ENCODE data around the gene VSTM1.

Gene VSTM1

DNA sequence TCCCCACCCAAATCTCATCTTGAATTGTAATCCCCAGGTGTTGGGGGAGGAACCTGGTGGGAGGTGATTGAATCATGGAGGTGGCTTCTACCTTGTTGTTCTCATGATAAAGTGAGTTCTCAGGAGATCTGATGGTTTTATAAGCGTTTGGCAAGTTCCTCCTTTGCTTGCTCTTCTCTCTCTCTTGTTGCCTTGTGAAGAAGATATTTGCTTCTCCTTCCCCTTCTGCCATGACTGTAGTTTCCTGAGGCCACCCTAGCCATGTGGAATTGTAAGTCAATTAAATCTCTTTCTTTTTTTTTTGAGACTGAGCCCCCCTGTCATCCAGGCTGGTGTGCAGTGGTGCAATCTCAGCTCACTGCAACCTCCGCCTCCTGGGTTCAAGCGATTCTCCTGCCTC lies 34.4 kb downstream of the VSTM1 start:
- no peak for DNase-seq (ENCODE audit: low spot score)
- in situ Hi-C loops (cut with MboI; ENCODE audit: low pct_unique_long_range_greater_than_20kb, low sequenced_read_pairs, unreplicated experiment) = no loop called here
- TF ChIP-seq, protein P1, sequence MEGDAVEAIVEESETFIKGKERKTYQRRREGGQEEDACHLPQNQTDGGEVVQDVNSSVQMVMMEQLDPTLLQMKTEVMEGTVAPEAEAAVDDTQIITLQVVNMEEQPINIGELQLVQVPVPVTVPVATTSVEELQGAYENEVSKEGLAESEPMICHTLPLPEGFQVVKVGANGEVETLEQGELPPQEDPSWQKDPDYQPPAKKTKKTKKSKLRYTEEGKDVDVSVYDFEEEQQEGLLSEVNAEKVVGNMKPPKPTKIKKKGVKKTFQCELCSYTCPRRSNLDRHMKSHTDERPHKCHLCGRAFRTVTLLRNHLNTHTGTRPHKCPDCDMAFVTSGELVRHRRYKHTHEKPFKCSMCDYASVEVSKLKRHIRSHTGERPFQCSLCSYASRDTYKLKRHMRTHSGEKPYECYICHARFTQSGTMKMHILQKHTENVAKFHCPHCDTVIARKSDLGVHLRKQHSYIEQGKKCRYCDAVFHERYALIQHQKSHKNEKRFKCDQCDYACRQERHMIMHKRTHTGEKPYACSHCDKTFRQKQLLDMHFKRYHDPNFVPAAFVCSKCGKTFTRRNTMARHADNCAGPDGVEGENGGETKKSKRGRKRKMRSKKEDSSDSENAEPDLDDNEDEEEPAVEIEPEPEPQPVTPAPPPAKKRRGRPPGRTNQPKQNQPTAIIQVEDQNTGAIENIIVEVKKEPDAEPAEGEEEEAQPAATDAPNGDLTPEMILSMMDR (IDR thresholded peaks at IDR 0.05; ENCODE audit: extremely low read depth, insufficient read depth, missing control alignments) = no peak

DNA sequence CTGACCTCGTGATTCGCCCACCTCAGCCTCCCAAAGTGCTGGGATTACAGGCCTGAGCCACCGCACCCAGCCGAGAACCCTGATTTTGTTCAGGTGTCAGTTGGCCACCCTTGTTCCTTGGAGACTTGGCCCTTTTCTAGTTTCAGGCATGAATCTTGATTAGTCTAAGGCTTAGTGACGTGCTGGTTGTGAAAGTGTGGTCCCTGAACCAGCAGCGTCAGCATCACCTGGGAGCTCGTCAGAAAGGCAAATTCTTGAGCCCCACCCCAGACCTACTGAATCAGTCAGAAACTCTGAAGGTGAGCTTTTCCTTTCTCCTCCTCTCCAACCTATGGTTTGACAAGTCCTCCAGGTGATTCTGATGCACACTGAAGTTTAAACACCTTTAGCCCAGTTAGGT lies 37.0 kb downstream of the VSTM1 start:
- TF ChIP-seq, protein P1 (IDR thresholded peaks at IDR 0.05; ENCODE audit: extremely low read depth, insufficient read depth, missing control alignments) = no peak
- in situ Hi-C loops (cut with MboI; ENCODE audit: low pct_unique_long_range_greater_than_20kb, low sequenced_read_pairs, unreplicated experiment) = no loop called here
- DNase-seq (ENCODE audit: low spot score) = no peak

DNA sequence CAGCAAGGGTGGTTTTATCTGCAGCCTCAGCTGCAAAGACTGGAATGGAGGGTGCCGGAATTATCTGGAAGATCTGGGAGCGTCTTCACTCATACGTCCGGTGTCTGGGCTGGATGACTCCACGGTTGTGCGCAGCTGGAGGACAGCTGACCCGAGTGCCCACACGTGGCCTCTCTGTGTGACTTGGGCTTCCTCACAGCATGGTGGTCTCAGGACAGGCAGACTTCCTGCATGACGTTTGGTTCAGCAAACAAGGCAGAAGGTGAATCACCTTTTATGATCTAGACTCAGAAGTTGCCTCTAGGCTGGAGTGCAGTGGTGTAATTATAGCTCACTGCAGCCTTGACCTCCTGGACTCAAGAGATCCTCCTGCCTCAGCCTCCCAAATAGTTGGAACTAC lies 39.0 kb downstream of the VSTM1 start:
- TF ChIP-seq, protein P1 (IDR thresholded peaks at IDR 0.05; ENCODE audit: extremely low read depth, insufficient read depth, missing control alignments) = no peak
- in situ Hi-C loops (cut with MboI; ENCODE audit: low pct_unique_long_range_greater_than_20kb, low sequenced_read_pairs, unreplicated experiment) = loop anchor here (5.0 kb wide), 1 partner anchor 182 kb away; no protein-coding TSS in a partner anchor
- DNase-seq (ENCODE audit: low spot score) = no peak

DNA sequence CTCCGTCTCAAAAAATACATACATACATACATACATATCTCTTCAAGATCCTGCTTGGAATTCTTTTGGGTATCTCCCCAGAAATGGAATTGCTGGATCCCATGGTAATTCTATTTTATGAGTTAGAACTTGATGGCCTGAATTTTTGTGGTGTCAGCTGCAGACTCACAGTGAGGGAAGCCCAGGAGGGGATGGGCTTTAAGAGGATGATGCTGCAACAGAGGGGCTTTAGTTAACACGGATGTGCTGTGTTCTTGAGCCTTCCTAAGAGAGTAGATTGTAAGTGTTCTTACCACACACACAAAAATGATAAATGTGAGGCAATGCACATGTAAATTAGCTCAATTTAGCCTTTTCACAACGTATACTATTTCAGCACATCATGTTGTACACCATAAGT lies 40.5 kb downstream of the VSTM1 start:
- DNase-seq (ENCODE audit: low spot score) = no peak
- in situ Hi-C loops (cut with MboI; ENCODE audit: low pct_unique_long_range_greater_than_20kb, low sequenced_read_pairs, unreplicated experiment) = loop anchor here (5.0 kb wide), 1 partner anchor 181 kb away; no protein-coding TSS in a partner anchor
- TF ChIP-seq, protein P1 (IDR thresholded peaks at IDR 0.05; ENCODE audit: extremely low read depth, insufficient read depth, missing control alignments) = no peak

DNA sequence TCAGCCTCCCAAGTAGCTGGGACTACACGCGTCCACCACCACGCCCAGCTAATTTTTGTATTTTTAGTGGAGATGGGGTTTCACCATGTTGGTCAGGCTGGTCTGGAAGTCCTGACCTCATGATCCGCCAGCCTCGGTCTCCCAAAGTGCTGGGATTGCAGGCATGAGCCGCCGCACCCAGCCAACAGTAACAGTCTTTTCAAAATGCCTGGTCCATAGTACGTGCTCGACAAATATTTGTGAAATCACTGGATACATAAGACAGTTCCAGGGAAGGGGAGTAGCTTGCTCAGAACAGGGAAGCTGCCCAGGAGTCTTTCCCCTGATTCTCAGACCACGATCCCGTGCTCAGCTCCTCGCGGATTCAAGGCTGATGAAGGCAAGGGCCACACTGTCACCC lies 41.8 kb downstream of the VSTM1 start:
- no peak for DNase-seq (ENCODE audit: low spot score)
- TF ChIP-seq, protein P1 (IDR thresholded peaks at IDR 0.05; ENCODE audit: extremely low read depth, insufficient read depth, missing control alignments) = no peak

DNA sequence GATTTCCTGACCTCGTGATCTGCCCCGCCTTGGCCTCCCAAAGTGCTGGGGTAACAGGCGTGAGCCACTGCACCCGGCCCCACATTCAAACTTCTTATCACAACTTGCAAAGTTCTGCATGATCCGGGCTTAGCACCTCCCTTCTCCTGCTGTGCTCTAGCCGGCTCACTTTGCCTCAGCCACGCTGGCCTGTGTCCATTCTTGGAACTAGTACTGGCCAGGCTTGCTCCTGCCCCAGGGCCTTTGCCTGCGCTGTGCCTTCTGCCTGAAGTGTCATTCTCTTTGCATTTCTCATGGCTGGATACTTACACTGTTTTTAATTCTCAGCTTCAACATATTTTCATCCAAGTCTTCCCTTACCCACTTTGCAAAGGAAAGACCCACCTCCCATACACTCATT lies 42.3 kb downstream of the VSTM1 start:
- TF ChIP-seq, protein P1 (IDR thresholded peaks at IDR 0.05; ENCODE audit: extremely low read depth, insufficient read depth, missing control alignments) = no peak
- no peak for DNase-seq (ENCODE audit: low spot score)
- in situ Hi-C loops (cut with MboI; ENCODE audit: low pct_unique_long_range_greater_than_20kb, low sequenced_read_pairs, unreplicated experiment) = loop anchor here (5.0 kb wide), 1 partner anchor 179 kb away; no protein-coding TSS in a partner anchor

More for the DNA sequence above, 41.8 kb downstream of the VSTM1 start:
- in situ Hi-C loops (cut with MboI; ENCODE audit: low pct_unique_long_range_greater_than_20kb, low sequenced_read_pairs, unreplicated experiment) = loop anchor here (5.0 kb wide), 1 partner anchor 180 kb away; no protein-coding TSS in a partner anchor

DNA sequence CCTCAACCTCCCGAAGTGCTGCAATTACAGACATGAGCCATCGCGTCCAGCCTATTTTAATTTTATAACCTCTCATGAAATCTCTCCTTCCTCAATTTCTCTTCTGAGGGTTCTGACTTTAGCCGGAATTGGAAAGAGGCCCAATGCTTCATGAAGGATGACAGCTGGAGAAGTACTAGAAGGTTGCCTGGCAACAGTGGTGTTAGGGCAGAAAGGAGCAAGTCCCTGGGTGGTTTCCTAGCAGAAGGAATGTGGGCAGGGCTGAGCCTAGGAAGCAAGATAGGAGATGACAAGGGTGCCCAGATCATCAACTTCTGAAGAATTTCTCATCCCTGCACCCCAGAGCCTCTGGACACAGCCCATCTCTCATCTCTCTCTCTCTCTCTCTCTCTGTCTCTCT lies 46.4 kb downstream of the VSTM1 start:
- DNase-seq (ENCODE audit: low spot score) = no peak
- in situ Hi-C loops (cut with MboI; ENCODE audit: low pct_unique_long_range_greater_than_20kb, low sequenced_read_pairs, unreplicated experiment) = no loop called here
- TF ChIP-seq, protein P1 (IDR thresholded peaks at IDR 0.05; ENCODE audit: extremely low read depth, insufficient read depth, missing control alignments) = no peak

All from GM13977 (cell line).